ENCODE results near the gene ME2.
"Not testable (repeated sequence)": the region's sequence is repeated elsewhere in the genome, so short reads cannot be mapped to it uniquely, and the experiment has no call there.

The ME2 gene

DNA sequence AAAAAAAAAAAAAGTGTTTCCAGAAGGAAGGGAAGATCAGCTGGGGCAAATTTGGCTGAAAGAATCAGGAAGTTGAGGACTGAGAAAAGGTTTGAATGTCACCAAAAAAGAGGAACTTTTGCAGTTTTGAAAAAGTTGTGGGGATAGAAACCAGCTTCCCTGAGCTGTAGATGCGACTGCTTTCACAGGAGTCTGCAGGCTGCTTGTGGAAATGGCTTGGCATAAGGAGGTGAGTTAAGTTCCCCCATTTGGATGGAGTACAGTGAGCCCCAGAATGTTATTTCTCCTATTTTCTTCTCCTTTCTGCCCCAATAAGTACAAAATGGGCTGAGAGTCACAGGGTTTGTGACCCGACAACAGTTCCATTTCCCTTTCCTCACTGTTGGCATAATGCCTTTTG is 16.5 kb upstream of the ME2 start:
- DNase-seq: no peak

DNA sequence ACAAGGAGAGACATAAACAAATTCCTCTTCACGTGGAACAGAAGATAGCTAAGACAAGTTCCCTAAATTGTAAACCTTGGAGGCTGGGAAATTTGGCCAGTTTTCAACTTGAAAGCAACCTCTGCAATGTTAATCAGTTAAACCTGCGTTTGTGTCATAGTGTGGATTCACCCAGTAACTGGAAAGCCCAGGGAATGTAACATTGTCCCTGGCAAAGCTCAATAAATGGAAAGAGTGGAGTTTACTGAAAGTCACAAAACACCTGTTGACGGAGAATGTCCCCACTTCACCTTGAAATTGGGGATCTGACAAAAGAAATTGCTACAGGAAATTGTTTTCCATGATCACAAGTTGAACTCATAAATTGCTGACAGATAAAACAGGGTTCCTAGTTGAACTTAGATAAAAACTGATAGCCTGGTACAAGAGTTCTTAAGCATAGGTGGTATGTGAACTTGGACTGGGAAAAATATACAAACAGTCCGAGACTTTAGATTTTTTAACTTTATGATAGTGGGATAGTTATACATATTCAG is 15.0 kb upstream of the ME2 start:
- DNase-seq: no peak

- peak in 1 of 2 donors; percentile 43 for DNase-seq
Measured at GRCh38 chr18:50866765-50867164, 12.2 kb upstream of the ME2 start.

DNA sequence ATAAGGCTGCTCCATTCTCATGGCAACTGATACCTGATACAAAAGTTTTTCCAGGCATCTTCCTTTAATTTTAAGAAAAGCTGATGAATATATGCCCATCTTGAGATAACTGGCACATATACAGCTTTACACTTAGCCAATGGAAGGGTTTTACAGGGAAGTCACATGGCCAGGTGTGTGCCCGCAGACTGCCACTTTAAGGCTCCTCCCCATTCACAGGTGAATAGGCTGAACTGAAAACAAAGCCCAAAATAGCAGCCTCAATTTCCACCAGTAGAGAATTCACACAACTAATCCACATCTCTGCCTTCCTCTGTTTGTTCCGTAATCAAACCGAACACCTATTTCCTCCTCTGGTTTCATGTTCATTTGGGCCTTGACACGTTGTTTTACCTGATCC is 9.8 kb upstream of the ME2 start:
- no peak for DNase-seq

GRCh38 chr18:50870138-50870845 is 8.6 kb upstream of the ME2 start:
- DNase-seq: no peak

GRCh38 chr18:50871846-50872245 is 7.1 kb upstream of the ME2 start:
- no peak for DNase-seq

DNA sequence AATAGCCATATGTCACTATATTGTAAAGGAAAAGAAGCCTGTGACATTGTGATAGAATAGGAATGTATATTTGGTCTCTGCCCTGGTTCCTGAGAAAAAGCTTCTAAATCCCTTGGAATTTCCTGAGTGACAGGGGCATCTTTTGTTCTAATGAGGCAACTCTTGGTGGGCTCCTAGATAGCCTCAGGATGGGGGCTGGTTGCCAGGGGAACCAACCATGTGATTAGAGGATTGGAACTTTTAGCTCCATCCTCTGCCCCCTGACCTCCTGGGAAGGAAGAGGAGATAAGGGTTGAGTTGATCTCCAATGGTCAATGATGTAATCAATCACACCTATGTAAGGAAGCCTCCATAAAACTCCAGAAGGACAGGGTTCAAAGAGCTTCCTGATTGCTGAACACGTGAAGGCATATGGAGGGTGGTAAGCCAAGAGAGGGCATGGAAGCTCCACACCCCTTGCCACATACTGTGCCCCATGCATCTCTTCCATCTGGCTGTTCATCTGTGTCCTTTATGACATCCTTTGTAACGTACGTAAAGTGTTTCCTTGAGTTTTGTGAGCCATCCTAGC is 2.9 kb upstream of the ME2 start:
- no peak for DNase-seq

GRCh38 chr18:50877545-50878265 is 1.2 kb upstream of the ME2 start:
- DNase-seq: no peak

GRCh38 chr18:50879302-50880118 is 592 bp downstream of the ME2 start:
- peak in 1 of 2 donors; percentile 27 for DNase-seq

GRCh38 chr18:50880119-50880465 is 1.2 kb downstream of the ME2 start:
- DNase-seq: no peak

DNA sequence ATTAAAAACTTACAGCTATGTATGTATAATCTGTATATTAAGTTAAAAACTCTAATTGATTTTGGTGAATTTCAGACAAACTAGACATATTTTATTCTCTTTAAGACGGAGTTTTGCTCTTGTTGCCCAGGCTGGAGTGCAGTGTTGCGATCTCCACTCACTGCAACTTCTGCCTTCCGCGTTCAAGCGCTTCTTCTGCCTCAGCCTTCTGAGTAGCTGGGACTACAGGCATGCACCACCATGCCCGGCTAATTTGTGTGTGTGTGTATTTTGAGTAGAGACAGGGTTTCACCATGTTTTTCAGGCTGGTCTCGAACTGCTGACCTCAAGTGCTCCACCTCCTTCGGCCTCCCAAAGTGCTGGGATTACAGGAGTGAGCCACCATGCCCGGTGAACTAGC is 2.0 kb downstream of the ME2 start:
- DNase-seq: not testable (repeated sequence)

DNA sequence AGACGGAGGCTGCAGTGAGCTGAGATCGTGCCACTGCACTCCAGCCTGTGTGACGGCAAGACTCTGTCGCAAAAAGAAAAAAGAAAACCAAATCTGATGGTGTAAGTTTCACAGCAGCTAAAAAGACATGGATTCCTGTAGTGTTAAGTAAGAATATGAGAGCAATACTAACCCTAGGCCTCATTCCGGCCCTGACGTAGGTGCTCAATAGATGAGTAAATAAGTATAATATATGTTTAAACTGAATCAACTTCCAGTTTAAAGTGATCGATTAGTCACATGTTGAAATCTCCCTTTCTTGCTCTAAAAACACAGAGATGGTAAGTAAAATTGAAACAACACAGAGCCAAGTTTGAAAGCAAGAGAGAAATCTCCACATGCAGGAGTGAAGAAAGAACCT is 8.0 kb downstream of the ME2 start:
- DNase-seq: no peak

- no peak for DNase-seq
Measured at GRCh38 chr18:50895350-50896045, 16.6 kb downstream of the ME2 start.

DNA sequence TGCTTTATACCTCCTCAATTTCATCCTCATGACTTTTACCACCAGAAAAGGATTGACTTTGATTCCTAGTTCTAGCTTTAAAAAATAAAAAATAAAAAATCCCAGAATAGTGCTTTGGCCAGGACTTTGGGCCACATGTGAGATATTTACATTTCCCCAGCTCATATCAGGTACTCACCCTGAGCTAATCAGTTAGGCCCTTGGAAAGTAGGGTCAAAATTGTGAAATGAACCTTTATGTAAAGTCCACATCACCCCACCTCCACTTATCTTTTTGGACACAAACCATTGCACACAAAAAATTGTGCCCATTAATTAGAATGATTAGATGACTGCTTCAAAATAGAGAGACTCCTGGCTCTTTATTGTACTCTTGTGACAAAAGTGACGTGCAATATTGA is 17.2 kb downstream of the ME2 start:
- no peak for DNase-seq

DNA sequence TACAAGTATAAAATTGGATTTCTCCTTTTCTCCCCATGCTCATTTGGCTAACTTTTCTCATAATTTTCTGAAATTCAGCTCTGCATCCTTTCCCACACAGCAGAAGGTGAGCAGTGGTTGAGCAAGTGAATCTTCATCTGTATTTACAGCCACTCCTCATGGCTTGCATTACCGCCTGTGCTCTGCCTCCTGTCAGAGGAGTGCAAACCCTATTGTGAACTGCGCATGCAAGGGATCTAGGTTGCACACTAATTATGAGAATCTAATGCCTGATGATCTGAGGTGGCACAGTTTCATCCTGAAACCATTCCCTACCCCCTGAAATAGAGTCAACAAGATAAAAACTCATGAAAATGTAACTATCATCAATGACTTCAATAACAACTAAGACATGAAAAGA is 20.0 kb downstream of the ME2 start:
- DNase-seq: no peak

DNA sequence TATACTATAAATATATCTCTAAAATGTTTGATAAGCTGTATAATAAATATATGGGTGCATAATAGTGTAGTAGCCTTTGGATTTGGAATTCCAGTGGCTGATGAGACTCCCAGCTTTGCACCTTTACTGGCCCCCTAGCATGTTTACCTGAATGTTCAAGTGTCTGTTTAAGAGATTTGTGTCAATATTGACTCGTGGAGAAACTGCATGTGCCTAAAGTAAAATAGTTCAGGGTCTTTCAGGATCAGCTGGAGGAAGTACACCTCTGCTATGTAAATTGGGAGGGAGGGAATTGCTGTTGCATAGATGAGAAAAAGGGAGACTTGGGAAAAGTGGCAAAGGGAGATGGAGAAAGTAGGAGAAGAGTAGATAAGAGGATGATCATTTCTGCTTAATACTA is 23.9 kb downstream of the ME2 start:
- no peak for DNase-seq

- DNase-seq: no peak
Measured at GRCh38 chr18:50906843-50907242, 27.9 kb downstream of the ME2 start.

DNA sequence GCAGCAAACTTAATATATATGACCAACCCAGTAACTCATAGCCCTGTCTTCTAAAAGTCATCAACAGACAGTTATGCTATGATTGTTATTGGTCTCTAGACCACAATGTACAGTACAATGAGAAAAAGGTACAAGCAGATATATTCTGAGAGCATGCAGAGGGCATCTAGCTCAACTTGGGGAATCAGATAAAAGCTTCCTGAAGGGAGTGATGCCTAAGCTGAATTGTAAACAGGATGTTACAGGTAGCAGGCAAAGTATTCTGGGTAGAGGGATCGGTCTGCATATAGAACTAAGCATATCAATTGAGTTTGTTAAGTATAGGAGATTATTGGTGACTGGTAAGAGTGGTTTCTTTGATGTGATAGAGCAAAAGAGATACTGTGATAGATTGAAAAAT is 30.3 kb downstream of the ME2 start:
- no peak for DNase-seq

DNA sequence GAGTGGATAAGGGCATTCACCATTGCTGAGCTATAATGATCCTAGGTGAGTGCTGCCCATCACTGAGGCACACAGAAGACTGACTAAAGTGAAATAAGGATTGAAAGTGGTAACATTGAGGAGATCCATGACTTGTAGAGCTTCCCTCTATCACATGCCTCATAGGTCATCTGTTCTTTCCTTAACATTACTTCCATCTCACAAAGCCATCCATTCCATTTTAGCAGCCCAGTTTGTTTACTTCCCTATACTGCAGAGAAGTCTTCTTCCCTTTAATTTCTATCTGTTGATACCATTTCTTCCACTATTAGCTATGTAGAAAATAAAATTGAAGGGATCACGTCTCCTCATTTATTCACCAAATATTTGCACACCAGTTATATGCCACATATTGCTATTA is 32.1 kb downstream of the ME2 start:
- no peak for DNase-seq

DNA sequence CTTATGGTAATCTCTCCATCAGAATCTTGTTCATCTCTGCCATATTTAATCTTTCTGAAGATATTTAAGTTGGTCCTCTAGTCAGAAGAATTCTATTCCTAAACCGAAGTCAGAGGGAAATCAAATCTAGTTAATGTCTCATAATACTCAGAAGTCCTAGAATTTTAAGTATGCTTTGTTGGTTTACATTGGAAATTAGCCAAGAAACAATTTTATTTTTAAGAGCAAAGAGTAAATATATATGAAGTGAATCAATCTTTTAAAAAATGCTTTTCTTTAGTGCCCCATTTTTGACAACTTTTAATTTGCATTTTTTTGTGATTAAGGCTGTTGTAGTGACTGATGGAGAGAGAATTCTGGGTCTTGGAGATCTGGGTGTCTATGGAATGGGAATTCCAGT is 38.1 kb downstream of the ME2 start:
- no peak for DNase-seq

DNA sequence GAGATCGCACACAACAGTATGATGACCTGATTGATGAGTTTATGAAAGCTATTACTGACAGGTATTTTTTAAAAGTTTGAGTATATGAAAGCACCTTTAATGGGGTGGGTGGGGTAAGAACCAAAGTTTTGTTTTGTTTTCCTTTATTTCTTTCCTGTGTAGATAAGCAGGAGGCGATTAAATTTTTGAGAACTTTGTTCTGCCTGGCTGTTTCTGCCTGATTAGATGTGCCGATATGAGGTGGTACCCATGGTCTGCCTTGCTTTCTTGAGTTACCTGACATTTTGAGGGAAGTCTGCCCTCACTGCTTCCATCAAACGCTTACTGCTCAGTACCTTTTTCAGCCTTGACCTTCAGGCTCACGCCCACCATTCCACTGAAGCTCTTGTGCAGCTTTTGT is 39.2 kb downstream of the ME2 start:
- no peak for DNase-seq

DNA sequence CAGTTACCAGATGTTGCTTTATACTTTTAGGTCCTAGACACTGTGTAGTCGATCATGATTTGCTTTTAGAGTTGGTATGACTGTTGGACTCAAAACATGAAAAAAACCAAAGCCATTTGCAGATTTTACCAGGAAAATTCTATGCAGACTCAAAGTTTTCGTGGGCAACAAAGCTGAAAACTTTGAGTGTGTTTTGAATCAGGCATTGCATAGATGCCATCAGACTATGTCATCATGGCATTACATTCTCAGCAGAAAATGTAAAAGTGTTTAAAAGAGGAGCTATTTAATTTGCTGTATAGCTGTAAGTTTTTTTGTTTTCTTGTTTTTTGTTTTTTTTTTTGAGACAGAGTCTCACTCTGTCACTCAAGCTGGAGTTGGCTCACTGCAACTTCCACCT is 45.5 kb downstream of the ME2 start:
- DNase-seq: no peak

- DNase-seq: no peak
Measured at GRCh38 chr18:50926521-50926920, 47.6 kb downstream of the ME2 start.

All from hippocampal formation (tissue), 2 donors.